Mesendoderm (in vitro differentiated cells): ENCODE results near the gene CYB5D1. TPM values are rescaled to one million over a fixed set of nuclear protein-coding genes. Genes with fewer than 3 reads are reported as not detected.

Experiments used
- DNase-seq: peaks from one replicate; pipeline ENCODE4 v3.0.0; 2013
- H2AK5ac ChIP-seq: 2 replicates; pipeline ENCODE4 v1.6.1; 2013; ENCODE audit warnings: low read length, inconsistent platforms
- H2BK120ac ChIP-seq: 2 replicates; pipeline ENCODE4 v1.6.1; 2013; ENCODE audit warnings: low read depth, mild to moderate bottlenecking, low read length, moderate library complexity, mixed read lengths
- H2BK15ac ChIP-seq: replicated peaks from 2 replicates; pipeline ENCODE4 v1.6.1; 2013; ENCODE audit warnings: low read depth, mild to moderate bottlenecking, moderate library complexity
- H2BK5ac ChIP-seq: 2 replicates; pipeline ENCODE4 v1.6.1; 2013; ENCODE audit warnings: low read length, inconsistent platforms
- H3K18ac ChIP-seq: 2 replicates; pipeline ENCODE4 v1.6.1; 2013; ENCODE audit warnings: mild to moderate bottlenecking, low read length, mixed read lengths
- H3K23ac ChIP-seq: one replicate; pipeline ENCODE4 v1.6.1; 2013; ENCODE audit warnings: low read length
- H3K27ac ChIP-seq: 2 replicates; pipeline ENCODE4 v1.5.1; 2013; ENCODE audit warnings: low read depth, mild to moderate bottlenecking, inconsistent platforms, low read length, moderate library complexity
- H3K27me3 ChIP-seq: 2 replicates; pipeline ENCODE4 v1.6.1; 2013; ENCODE audit warnings: low read length, control low read depth, mild to moderate bottlenecking, inconsistent platforms; ENCODE audit not compliant: insufficient read depth, poor library complexity
- H3K36me3 ChIP-seq: 2 replicates; pipeline ENCODE4 v1.6.1; 2013; ENCODE audit warnings: low read length, inconsistent platforms; ENCODE audit not compliant: control insufficient read depth, insufficient read depth
- H3K4ac ChIP-seq: one replicate; pipeline ENCODE4 v1.6.1; 2013; ENCODE audit warnings: low read depth, mild to moderate bottlenecking, low read length, moderate library complexity
- H3K4me1 ChIP-seq: 2 replicates; pipeline ENCODE4 v1.6.1; 2013; ENCODE audit warnings: low read depth, low read length, inconsistent platforms; ENCODE audit not compliant: control insufficient read depth
- H3K4me2 ChIP-seq: 2 replicates; pipeline ENCODE4 v1.6.1; 2013; ENCODE audit warnings: low read length
- H3K4me3 ChIP-seq: 2 replicates; pipeline ENCODE4 v1.5.1; 2013; ENCODE audit warnings: mild to moderate bottlenecking, low read length
- H3K56ac ChIP-seq: one replicate; pipeline ENCODE4 v1.6.1; 2013; ENCODE audit warnings: low read length
- H3K79me1 ChIP-seq: 2 replicates; pipeline ENCODE4 v1.6.1; 2013; ENCODE audit warnings: low read length, inconsistent platforms
- H3K79me2 ChIP-seq: 2 replicates; pipeline ENCODE4 v1.6.1; 2013; ENCODE audit warnings: mild to moderate bottlenecking, low read length; ENCODE audit not compliant: control insufficient read depth, insufficient read depth
- H3K9ac ChIP-seq: 2 replicates; pipeline ENCODE4 v1.6.1; 2013; ENCODE audit warnings: low read length, inconsistent platforms
- H4K5ac ChIP-seq: one replicate; pipeline ENCODE4 v1.6.1; 2013; ENCODE audit warnings: low read length
- H4K8ac ChIP-seq: one replicate; pipeline ENCODE4 v1.6.1; 2013; ENCODE audit warnings: low read depth, mild to moderate bottlenecking, control low read depth, low read length, moderate library complexity
- WGBS: extraction: QIAGEN DNeasy Blood & Tissue Kit; methylation state at CpG from one replicate; pipeline ENCODE4 v1.1.7; 2013; ENCODE audit warnings: low lambda C conversion rate, missing lambda C conversion rate; ENCODE audit not compliant: insufficient coverage; ENCODE audit errors: extremely low coverage; 5-methylcytosine and 5-hydroxymethylcytosine counted together
- small RNA-seq: library from polyadenylated mRNA; stranded (forward); fragments of <200 nt; extraction: miRNeasy Mini kit (QIAGEN cat#:217004); gene quantifications from one replicate; pipeline ENCODE3, GENCODE V24; 2013; ENCODE audit not compliant: insufficient read depth

The CYB5D1 gene

DNA sequence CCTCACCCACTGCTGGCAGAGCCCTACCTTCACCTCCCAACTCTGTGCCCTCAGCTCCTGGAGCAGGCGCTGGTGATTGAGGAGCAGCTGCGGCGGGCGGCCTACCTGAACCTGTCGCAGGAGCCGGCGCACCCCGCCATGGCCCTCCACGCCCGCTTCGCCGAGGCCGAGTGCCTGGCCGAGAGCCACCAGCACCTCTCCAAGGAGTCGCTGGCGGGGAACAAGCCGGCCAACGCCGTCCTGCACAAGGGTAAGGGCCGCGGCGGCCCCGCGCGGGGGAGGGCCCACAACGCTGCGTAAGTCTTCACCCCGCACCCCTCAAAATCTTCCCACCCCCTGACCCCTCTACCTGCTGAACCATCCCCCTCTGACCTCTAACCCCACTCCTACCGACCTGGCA, 51.3 kb downstream of the CYB5D1 start:
- H3K9ac ChIP-seq = no peak overlapping the region
- no peaks in the 10 kb centered on the region for H3K79me1 ChIP-seq
- H3K4me1 ChIP-seq = no peaks in the 10 kb centered on the region
- no peak overlapping the region for H2BK5ac ChIP-seq
- H3K4ac ChIP-seq = no peak overlapping the region
- no peak overlapping the region for H2AK5ac ChIP-seq
- H3K27ac ChIP-seq = no peak overlapping the region
- no peak overlapping the region for H2BK120ac ChIP-seq
- no peak overlapping the region for H4K8ac ChIP-seq
- no peak overlapping the region for H3K4me2 ChIP-seq
- no peak overlapping the region for H3K23ac ChIP-seq
- H3K27me3 ChIP-seq = no peaks in the 10 kb centered on the region
- DNase-seq = no peak
- no peak overlapping the region for H2BK15ac ChIP-seq
- no peak overlapping the region for H3K4me3 ChIP-seq
- H3K79me2 ChIP-seq = no peaks in the 10 kb centered on the region
- H3K36me3 ChIP-seq = peaks cover 7% of the 10 kb centered on the region
- H3K56ac ChIP-seq = no peak overlapping the region
- H3K18ac ChIP-seq = no peak overlapping the region
- WGBS = no CpG with 5 or more reads among the region's 29 CpGs
- no peak overlapping the region for H4K5ac ChIP-seq

DNA sequence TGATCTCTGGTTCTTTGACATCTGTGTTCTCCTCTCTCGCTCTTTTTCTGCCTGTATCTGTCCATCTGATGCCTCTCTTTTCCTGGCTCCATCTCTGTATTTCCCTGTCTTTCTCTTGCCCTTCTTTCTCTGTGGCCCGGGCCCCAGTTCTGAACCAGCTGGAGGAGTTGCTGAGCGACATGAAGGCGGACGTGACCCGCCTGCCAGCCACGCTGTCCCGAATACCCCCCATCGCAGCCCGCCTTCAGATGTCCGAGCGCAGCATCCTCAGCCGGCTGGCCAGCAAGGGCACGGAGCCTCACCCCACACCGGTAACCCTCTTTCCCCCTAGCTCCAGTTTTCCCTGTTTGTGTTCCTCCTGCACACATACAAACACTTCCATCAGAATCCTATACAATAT, 52.5 kb downstream of the CYB5D1 start:
- no peaks in the 10 kb centered on the region for H3K79me2 ChIP-seq
- no peak overlapping the region for H3K23ac ChIP-seq
- peaks cover 4% of the 10 kb centered on the region for H3K27me3 ChIP-seq
- H2AK5ac ChIP-seq = no peak overlapping the region
- H2BK15ac ChIP-seq = no peak overlapping the region
- WGBS = no CpG with 5 or more reads among the region's 15 CpGs
- H3K79me1 ChIP-seq = no peaks in the 10 kb centered on the region
- H4K8ac ChIP-seq = no peak overlapping the region
- H2BK120ac ChIP-seq = no peak overlapping the region
- no peak overlapping the region for H3K9ac ChIP-seq
- H3K4ac ChIP-seq = no peak overlapping the region
- no peak overlapping the region for H3K4me3 ChIP-seq
- peaks cover 6% of the 10 kb centered on the region for H3K36me3 ChIP-seq
- H3K4me1 ChIP-seq = no peaks in the 10 kb centered on the region
- H2BK5ac ChIP-seq = no peak overlapping the region
- DNase-seq = no peak
- H3K4me2 ChIP-seq = no peak overlapping the region
- no peak overlapping the region for H3K18ac ChIP-seq
- H4K5ac ChIP-seq = no peak overlapping the region
- H3K27ac ChIP-seq = no peak overlapping the region
- no peak overlapping the region for H3K56ac ChIP-seq

DNA sequence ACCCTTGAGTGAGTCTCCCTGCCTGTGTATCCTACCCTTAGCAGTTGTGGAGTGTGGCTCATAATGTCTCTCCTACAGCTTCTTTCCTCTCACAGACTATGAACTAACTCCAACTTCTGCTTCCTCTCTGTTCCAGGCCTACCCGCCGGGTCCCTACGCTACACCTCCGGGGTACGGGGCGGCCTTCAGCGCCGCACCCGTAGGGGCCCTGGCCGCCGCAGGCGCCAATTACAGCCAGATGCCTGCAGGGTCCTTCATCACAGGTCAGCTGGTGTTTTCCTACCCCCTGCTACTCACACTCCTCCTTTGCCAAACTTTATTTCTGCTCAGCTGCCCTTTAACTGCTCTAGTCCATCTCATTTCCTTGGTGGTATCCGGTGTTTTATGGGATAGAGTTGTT, 52.9 kb downstream of the CYB5D1 start:
- no peaks in the 10 kb centered on the region for H3K4me1 ChIP-seq
- no peak overlapping the region for H3K56ac ChIP-seq
- peaks cover 6% of the 10 kb centered on the region for H3K36me3 ChIP-seq
- no peaks in the 10 kb centered on the region for H3K79me2 ChIP-seq
- no peak overlapping the region for H3K4me3 ChIP-seq
- H2BK5ac ChIP-seq = no peak overlapping the region
- no peak overlapping the region for H2BK120ac ChIP-seq
- no peak overlapping the region for H3K18ac ChIP-seq
- no CpG with 5 or more reads among the region's 13 CpGs for WGBS
- no peak overlapping the region for H3K23ac ChIP-seq
- H3K27me3 ChIP-seq = peaks cover 4% of the 10 kb centered on the region
- no peak overlapping the region for H2AK5ac ChIP-seq
- H4K8ac ChIP-seq = no peak overlapping the region
- H3K79me1 ChIP-seq = no peaks in the 10 kb centered on the region
- no peak overlapping the region for H3K4ac ChIP-seq
- no peak overlapping the region for H2BK15ac ChIP-seq
- no peak overlapping the region for H4K5ac ChIP-seq
- H3K4me2 ChIP-seq = no peak overlapping the region
- no peak for DNase-seq
- H3K9ac ChIP-seq = no peak overlapping the region
- no peak overlapping the region for H3K27ac ChIP-seq

DNA sequence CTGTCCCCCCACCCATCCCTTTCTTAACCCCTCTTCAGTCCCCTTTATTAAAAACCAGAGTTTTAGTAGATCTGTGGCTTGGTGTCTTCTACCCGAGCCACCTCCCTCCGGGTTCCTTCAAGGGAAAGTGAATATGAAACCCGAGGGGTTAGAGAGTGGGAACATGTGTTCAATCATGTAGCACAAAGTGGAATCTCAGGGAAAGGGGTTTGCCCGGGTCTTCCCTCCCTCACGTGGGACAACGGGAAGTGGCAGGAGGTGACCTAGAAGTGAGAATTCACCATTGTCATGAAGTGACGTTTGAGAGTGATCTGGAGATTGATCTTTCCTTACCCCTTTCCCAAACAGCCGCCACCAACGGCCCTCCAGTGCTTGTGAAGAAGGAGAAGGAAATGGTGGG, 53.3 kb downstream of the CYB5D1 start:
- Histone ChIP-seq H3K23ac (no peak overlapping the region), H3K4ac (no peak overlapping the region), H3K4me2 (no peak overlapping the region), H3K56ac (no peak overlapping the region), H2BK120ac (no peak overlapping the region), H3K4me1 (no peaks in the 10 kb centered on the region), H3K9ac (no peak overlapping the region), H3K36me3 (peaks cover 6% of the 10 kb centered on the region), H2BK5ac (no peak overlapping the region), H2AK5ac (no peak overlapping the region), H4K5ac (no peak overlapping the region), H3K4me3 (no peak overlapping the region), H3K27me3 (peaks cover 4% of the 10 kb centered on the region), H2BK15ac (no peak overlapping the region), H3K79me2 (no peaks in the 10 kb centered on the region), H3K18ac (no peak overlapping the region), H4K8ac (no peak overlapping the region), H3K79me1 (no peaks in the 10 kb centered on the region), H3K27ac (no peak overlapping the region)
- no peak for DNase-seq
- WGBS = no CpG with 5 or more reads among the region's 9 CpGs

Small RNAs within 50 kb of the gene (small RNA-seq; reads per million reads assigned to genes)
- not detected for gene SCARNA21
